HTERT RPE-1 (cell line): ENCODE results near the gene DNAJC17.

Experiments
- in situ Hi-C: fragments of 300-500 bp; cut with MboI; formaldehyde crosslinking; loops from 4 replicates; pipeline ENCODE4 v1.14.3; 2020; ENCODE audit warnings: low sequenced_read_pairs

The DNAJC17 gene

GRCh38 chr15:40831861-40832260 lies 24.6 kb upstream of the DNAJC17 start:
- in situ Hi-C loops: no loop called here

GRCh38 chr15:40830884-40831283 lies 23.6 kb upstream of the DNAJC17 start:
- in situ Hi-C loops: no loop called here

- in situ Hi-C loops: no loop called here
Measured at GRCh38 chr15:40829115-40829514, 21.8 kb upstream of the DNAJC17 start.

GRCh38 chr15:40828447-40829036 lies 21.3 kb upstream of the DNAJC17 start, which contains the start of gene PPP1R14D:
Gene PPP1R14D (minus strand): TSS chr15:40828708. CDS start chr15:40828641, 67 bp downstream.
- in situ Hi-C loops: no loop called here

- in situ Hi-C loops: no loop called here
Measured at GRCh38 chr15:40826423-40827075, 19.3 kb upstream of the DNAJC17 start.

GRCh38 chr15:40825661-40826422 lies 18.6 kb upstream of the DNAJC17 start:
- in situ Hi-C loops: no loop called here

- in situ Hi-C loops: no loop called here
Measured at GRCh38 chr15:40823572-40824343, 16.5 kb upstream of the DNAJC17 start.

- in situ Hi-C loops: no loop called here
Measured at GRCh38 chr15:40821195-40821594, 13.9 kb upstream of the DNAJC17 start.

GRCh38 chr15:40819048-40819447 lies 11.8 kb upstream of the DNAJC17 start:
- in situ Hi-C loops: no loop called here

- in situ Hi-C loops: no loop called here
Measured at GRCh38 chr15:40815042-40815698, 7.9 kb upstream of the DNAJC17 start.

GRCh38 chr15:40812721-40813425 lies 5.6 kb upstream of the DNAJC17 start:
- in situ Hi-C loops: no loop called here

GRCh38 chr15:40808861-40809450 lies 1.7 kb upstream of the DNAJC17 start:
- in situ Hi-C loops: no loop called here

- in situ Hi-C loops: no loop called here
Measured at GRCh38 chr15:40807888-40808461, 702 bp upstream of the DNAJC17 start.

- in situ Hi-C loops: no loop called here
Measured at GRCh38 chr15:40806672-40807027, 623 bp downstream of the DNAJC17 start.

GRCh38 chr15:40803688-40804087 lies 3.6 kb downstream of the DNAJC17 start:
- in situ Hi-C loops: no loop called here

GRCh38 chr15:40803076-40803475 lies 4.2 kb downstream of the DNAJC17 start:
- in situ Hi-C loops: no loop called here

- in situ Hi-C loops: no loop called here
Measured at GRCh38 chr15:40799523-40799922, 7.8 kb downstream of the DNAJC17 start.

GRCh38 chr15:40796512-40796911 lies 10.8 kb downstream of the DNAJC17 start:
- in situ Hi-C loops: no loop called here

- in situ Hi-C loops: no loop called here
Measured at GRCh38 chr15:40796041-40796440, 11.2 kb downstream of the DNAJC17 start.
